Smooth muscle cell (in vitro differentiated cells): ENCODE data around the gene TMPRSS7. TPM values are rescaled to one million over a fixed set of nuclear protein-coding genes. Genes with fewer than 3 reads are reported as not detected.

Experiments used
- DNase-seq: peaks from one replicate; lab custom pipeline; 2025; ENCODE audit not compliant: unreplicated experiment; lab: John Stamatoyannopoulos, UW
- H2AFZ ChIP-seq: fragments of 200-600 bp; sonication (generic); 2 replicates; pipeline ENCODE4 v1.6.0; 2016; ENCODE audit warnings: antibody characterized with exemption, low read depth, mild to moderate bottlenecking
- H3F3A ChIP-seq: fragments of 200-600 bp; sonication (generic); 2 replicates; pipeline ENCODE4 v1.6.0; 2017; ENCODE audit warnings: antibody characterized with exemption, low read depth
- H3K27ac ChIP-seq: fragments of 200-600 bp; sonication (generic); 2 replicates; pipeline ENCODE4 v1.5.1; 2016; ENCODE audit warnings: low read depth, mild to moderate bottlenecking
- H3K27me3 ChIP-seq: fragments of 200-600 bp; sonication (generic); 2 replicates; pipeline ENCODE4 v1.6.1; 2016; ENCODE audit warnings: low read depth, mild to moderate bottlenecking
- H3K36me3 ChIP-seq: fragments of 200-600 bp; sonication (generic); 2 replicates; pipeline ENCODE4 v1.5.1; 2016; ENCODE audit warnings: low read depth
- H3K4me1 ChIP-seq: fragments of 200-600 bp; sonication (generic); 2 replicates; pipeline ENCODE4 v1.5.1; 2016; ENCODE audit warnings: low read depth
- H3K4me2 ChIP-seq: fragments of 200-600 bp; sonication (generic); 2 replicates; pipeline ENCODE4 v1.6.0; 2016; ENCODE audit warnings: mild to moderate bottlenecking
- H3K4me3 ChIP-seq: fragments of 200-600 bp; sonication (generic); 2 replicates; pipeline ENCODE4 v1.5.1; 2016; ENCODE audit warnings: mild to moderate bottlenecking
- H3K79me2 ChIP-seq: fragments of 200-600 bp; sonication (generic); 2 replicates; pipeline ENCODE4 v1.6.0; 2016; ENCODE audit warnings: low read depth, mild to moderate bottlenecking
- H3K9ac ChIP-seq: fragments of 200-600 bp; sonication (generic); 2 replicates; pipeline ENCODE4 v1.6.0; 2016; ENCODE audit warnings: low read depth
- H3K9me3 ChIP-seq: fragments of 200-600 bp; sonication (generic); replicated peaks from 2 replicates; pipeline ENCODE4 v1.5.1; 2016; ENCODE audit warnings: low read depth
- H4K20me1 ChIP-seq: fragments of 200-600 bp; sonication (generic); 2 replicates; pipeline ENCODE4 v1.6.0; 2016; ENCODE audit warnings: low read depth
- WGBS: methylation state at CpG from one replicate; pipeline ENCODE4 v1.1.7; 2016; ENCODE audit warnings: low lambda C conversion rate; 5-methylcytosine and 5-hydroxymethylcytosine counted together
- polyA plus RNA-seq: library from polyadenylated mRNA; unstranded; fragments of >200 nt; fragmentation: Nextera tagmentation; extraction: Ambion mirVana; gene quantifications from 2 replicates; pipeline ENCODE4 v1.2.1, GENCODE V29; 2016
- total RNA-seq: library from RNA; depleted of rRNA; stranded (reverse); fragments of >200 nt; gene quantifications from 2 replicates; pipeline ENCODE4 v1.2.3, GENCODE V29; 2014
- TF ChIP-seq, protein P1 (sequence below): fragments of 200-600 bp; sonication (generic); IDR thresholded peaks from 2 replicates; pipeline ENCODE4 v1.5.1; 2017; ENCODE audit warnings: borderline replicate concordance, mild to moderate bottlenecking, antibody characterized with exemption; ENCODE audit not compliant: insufficient read depth, poor library complexity, severe bottlenecking

TMPRSS7 gene
- total and polyA plus RNA-seq, 2 experiments from 2014 or later = not detected

DNA sequence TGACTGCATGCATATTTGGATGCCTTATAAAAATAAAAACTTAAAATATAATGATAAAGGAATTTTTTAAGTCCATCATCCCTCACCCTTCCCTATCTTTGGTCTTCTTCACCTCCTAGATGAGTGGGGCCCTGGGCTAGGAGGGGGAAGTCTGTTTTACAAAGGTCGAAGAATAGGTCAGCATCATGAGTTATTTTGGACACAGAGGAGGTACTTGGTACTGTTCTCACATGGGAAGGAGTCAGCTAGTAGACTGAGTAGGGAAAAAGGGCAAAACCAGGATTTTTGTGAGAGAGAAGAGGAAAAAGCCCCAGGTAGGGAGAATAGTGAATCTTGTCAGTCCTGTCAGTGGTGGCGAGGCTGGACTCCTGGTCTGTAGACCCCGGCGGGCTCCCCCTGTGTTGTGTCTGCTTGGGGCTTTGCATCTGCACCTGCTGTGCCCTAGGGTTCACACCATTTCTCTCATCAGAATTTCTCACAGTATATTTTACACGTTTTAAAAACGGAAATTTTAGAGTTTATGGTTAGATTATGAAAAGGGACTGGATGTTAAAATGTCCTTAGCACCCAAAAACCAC, 81.4 kb downstream of the TMPRSS7 start:
- Histone ChIP-seq H3K4me3 (no peak overlapping the region), H3K36me3 (no peaks in the 10 kb centered on the region), H3K9me3 (no peaks in the 10 kb centered on the region), H2AFZ (no peak overlapping the region), H3F3A (no peaks in the 10 kb centered on the region), H3K4me1 (peaks cover 16% of the 10 kb centered on the region), H3K27ac (no peak overlapping the region), H3K9ac (no peak overlapping the region), H4K20me1 (no peaks in the 10 kb centered on the region), H3K4me2 (no peak overlapping the region), H3K79me2 (no peaks in the 10 kb centered on the region), H3K27me3 (no peaks in the 10 kb centered on the region)
- no peak for DNase-seq
- TF ChIP-seq, protein P1, sequence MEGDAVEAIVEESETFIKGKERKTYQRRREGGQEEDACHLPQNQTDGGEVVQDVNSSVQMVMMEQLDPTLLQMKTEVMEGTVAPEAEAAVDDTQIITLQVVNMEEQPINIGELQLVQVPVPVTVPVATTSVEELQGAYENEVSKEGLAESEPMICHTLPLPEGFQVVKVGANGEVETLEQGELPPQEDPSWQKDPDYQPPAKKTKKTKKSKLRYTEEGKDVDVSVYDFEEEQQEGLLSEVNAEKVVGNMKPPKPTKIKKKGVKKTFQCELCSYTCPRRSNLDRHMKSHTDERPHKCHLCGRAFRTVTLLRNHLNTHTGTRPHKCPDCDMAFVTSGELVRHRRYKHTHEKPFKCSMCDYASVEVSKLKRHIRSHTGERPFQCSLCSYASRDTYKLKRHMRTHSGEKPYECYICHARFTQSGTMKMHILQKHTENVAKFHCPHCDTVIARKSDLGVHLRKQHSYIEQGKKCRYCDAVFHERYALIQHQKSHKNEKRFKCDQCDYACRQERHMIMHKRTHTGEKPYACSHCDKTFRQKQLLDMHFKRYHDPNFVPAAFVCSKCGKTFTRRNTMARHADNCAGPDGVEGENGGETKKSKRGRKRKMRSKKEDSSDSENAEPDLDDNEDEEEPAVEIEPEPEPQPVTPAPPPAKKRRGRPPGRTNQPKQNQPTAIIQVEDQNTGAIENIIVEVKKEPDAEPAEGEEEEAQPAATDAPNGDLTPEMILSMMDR = no peak
- WGBS = 91% methylated on average over 6 of the region's 6 CpGs

DNA sequence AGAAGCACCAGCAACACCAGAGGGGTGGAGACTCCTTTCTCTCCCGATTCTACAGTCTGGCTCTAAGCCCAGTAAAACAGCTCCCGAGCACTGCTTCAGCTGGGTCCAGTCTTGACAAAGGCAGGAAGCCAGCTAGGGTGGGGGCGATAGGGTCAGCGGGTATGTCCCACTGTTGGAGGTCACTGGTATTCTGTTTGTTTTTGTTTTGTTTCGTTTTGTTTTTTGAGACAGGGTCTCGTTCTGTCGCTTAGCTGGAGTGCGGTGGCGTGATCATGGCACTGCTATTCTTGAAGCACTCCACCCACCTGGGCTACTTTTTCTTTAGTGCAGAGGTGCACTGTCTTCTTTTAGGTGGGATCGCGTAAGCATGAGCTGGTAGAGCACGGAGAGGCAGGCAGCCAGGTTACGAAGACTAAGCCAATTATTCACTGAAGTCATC, 82.2 kb downstream of the TMPRSS7 start:
- no peak overlapping the region for H3K27ac ChIP-seq
- TF ChIP-seq, protein P1 = no peak
- no peaks in the 10 kb centered on the region for H3K9me3 ChIP-seq
- no peak for DNase-seq
- no peaks in the 10 kb centered on the region for H4K20me1 ChIP-seq
- WGBS = 91% methylated on average over 13 of the region's 13 CpGs
- H3K4me1 ChIP-seq = peaks cover 16% of the 10 kb centered on the region
- H3K9ac ChIP-seq = no peak overlapping the region
- no peaks in the 10 kb centered on the region for H3K27me3 ChIP-seq
- H3F3A ChIP-seq = no peaks in the 10 kb centered on the region
- no peak overlapping the region for H3K4me3 ChIP-seq
- no peaks in the 10 kb centered on the region for H3K36me3 ChIP-seq
- H3K79me2 ChIP-seq = no peaks in the 10 kb centered on the region
- no peak overlapping the region for H3K4me2 ChIP-seq
- no peak overlapping the region for H2AFZ ChIP-seq

DNA sequence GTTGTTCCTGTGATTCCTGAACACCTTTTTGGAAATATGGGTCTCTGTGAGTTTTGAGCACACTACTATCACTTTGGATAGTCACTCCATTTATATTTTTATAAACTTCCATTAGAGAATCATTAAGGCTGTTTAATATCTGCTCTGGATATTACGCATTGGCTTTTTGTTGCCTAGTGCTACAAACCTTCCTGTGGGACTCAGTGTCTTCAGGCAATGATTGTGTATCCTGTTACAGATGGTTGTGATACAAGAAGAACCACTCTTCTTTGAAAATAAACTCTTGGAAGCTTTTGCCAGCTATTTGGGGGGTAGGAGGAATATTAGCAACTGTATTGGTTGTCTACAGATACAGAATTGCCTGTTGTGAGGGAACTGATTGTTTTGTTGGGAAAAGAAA, 82.9 kb downstream of the TMPRSS7 start:
- WGBS = 96% methylated on average over 1 of the region's 1 CpG

More for the DNA sequence above, 82.9 kb downstream of the TMPRSS7 start:
- TF ChIP-seq, protein P1 = no peak
- Histone ChIP-seq H3K79me2 (no peaks in the 10 kb centered on the region), H3K4me3 (no peak overlapping the region), H2AFZ (no peak overlapping the region), H3K4me1 (peaks cover 16% of the 10 kb centered on the region), H4K20me1 (no peaks in the 10 kb centered on the region), H3K27me3 (no peaks in the 10 kb centered on the region), H3F3A (no peaks in the 10 kb centered on the region), H3K9me3 (no peaks in the 10 kb centered on the region), H3K27ac (no peak overlapping the region), H3K36me3 (no peaks in the 10 kb centered on the region), H3K4me2 (no peak overlapping the region), H3K9ac (no peak overlapping the region)
- no peak for DNase-seq
